ENCODE results near the gene KCNH3. TPM values are rescaled to one million over a fixed set of nuclear protein-coding genes. Genes with fewer than 3 reads are reported as not detected.

Gene KCNH3
- total and polyA plus RNA-seq, 2 donors from 2014 or later: 1.4 to 2.8 TPM

GRCh38 chr12:49584591-49584990 lies 45.8 kb downstream of the KCNH3 start:
- Histone ChIP-seq H3K9ac (ENCODE audit: low read length in 3 of 3) (no peak overlapping the region), H3K27ac (ENCODE audit: low read depth in 2 of 2, low read length in 2 of 2) (no peak overlapping the region), H3K9me3 (ENCODE audit: control insufficient read depth in 2 of 3, insufficient read depth in 1 of 3, low read length in 3 of 3) (no peaks in the 10 kb centered on the region), H3K4me3 (ENCODE audit: low read length in 3 of 3) (no peak overlapping the region), H3K36me3 (ENCODE audit: control insufficient read depth in 2 of 3, insufficient read depth in 3 of 3, low read length in 3 of 3) (no peaks in the 10 kb centered on the region), H3K4me1 (ENCODE audit: control insufficient read depth in 2 of 3, insufficient read depth in 2 of 3, low read depth in 1 of 3, low read length in 3 of 3) (peaks cover 0 to 18% (median 6%) of the 10 kb centered on the region in 3 donors), H3K27me3 (ENCODE audit: control insufficient read depth, insufficient read depth, low read length) (no peaks in the 10 kb centered on the region)
- DNase-seq (peak in 1 of 5 donors; percentile 22), FAIRE-seq (no peak)
- intact Hi-C loops (cut with DNase I): no loop called here
- TF ChIP-seq CTCF (IDR thresholded peaks at IDR 0.05; ENCODE audit: borderline replicate concordance, extremely low read depth, insufficient read depth): no peak

- no peak overlapping the region for H3K4me3 ChIP-seq (ENCODE audit: low read length in 3 of 3)
- no peaks in the 10 kb centered on the region for H3K27me3 ChIP-seq (ENCODE audit: control insufficient read depth, insufficient read depth, low read length)
- FAIRE-seq: no peak
- TF ChIP-seq CTCF (IDR thresholded peaks at IDR 0.05; ENCODE audit: borderline replicate concordance, extremely low read depth, insufficient read depth): no peak
- intact Hi-C loops (cut with DNase I): no loop called here
- H3K9ac ChIP-seq (ENCODE audit: low read length in 3 of 3): no peak overlapping the region
- H3K27ac ChIP-seq (ENCODE audit: low read depth in 2 of 2, low read length in 2 of 2): no peak overlapping the region
- no peaks in the 10 kb centered on the region for H3K36me3 ChIP-seq (ENCODE audit: control insufficient read depth in 2 of 3, insufficient read depth in 3 of 3, low read length in 3 of 3)
- no peaks in the 10 kb centered on the region for H3K9me3 ChIP-seq (ENCODE audit: control insufficient read depth in 2 of 3, insufficient read depth in 1 of 3, low read length in 3 of 3)
- no peak for DNase-seq
- H3K4me1 ChIP-seq (ENCODE audit: control insufficient read depth in 2 of 3, insufficient read depth in 2 of 3, low read depth in 1 of 3, low read length in 3 of 3): peaks cover 0 to 14% (median 4%) of the 10 kb centered on the region in 3 donors
Observed at GRCh38 chr12:49585477-49586459, 46.9 kb downstream of the KCNH3 start.

GRCh38 chr12:49587174-49587908 lies 48.5 kb downstream of the KCNH3 start:
- Histone ChIP-seq H3K4me3 (ENCODE audit: low read length in 3 of 3) (no peak overlapping the region), H3K36me3 (ENCODE audit: control insufficient read depth in 2 of 3, insufficient read depth in 3 of 3, low read length in 3 of 3) (no peaks in the 10 kb centered on the region), H3K9me3 (ENCODE audit: control insufficient read depth in 2 of 3, insufficient read depth in 1 of 3, low read length in 3 of 3) (no peaks in the 10 kb centered on the region), H3K4me1 (ENCODE audit: control insufficient read depth in 2 of 3, insufficient read depth in 2 of 3, low read depth in 1 of 3, low read length in 3 of 3) (peaks cover 0 to 8% (median 4%) of the 10 kb centered on the region in 3 donors), H3K9ac (ENCODE audit: low read length in 3 of 3) (no peak overlapping the region), H3K27ac (ENCODE audit: low read depth in 2 of 2, low read length in 2 of 2) (no peak overlapping the region), H3K27me3 (ENCODE audit: control insufficient read depth, insufficient read depth, low read length) (no peaks in the 10 kb centered on the region)
- DNase-seq (no peak), FAIRE-seq (no peak)
- TF ChIP-seq CTCF (IDR thresholded peaks at IDR 0.05; ENCODE audit: borderline replicate concordance, extremely low read depth, insufficient read depth): no peak
- intact Hi-C loops (cut with DNase I): no loop called here

Measured in kidney (tissue), 14 donors.